ENCODE measurements around the gene RASA4.
"Not testable (repeated sequence)": the region's sequence is repeated elsewhere in the genome, so short reads cannot be mapped to it uniquely, and the experiment has no call there.

DNA sequence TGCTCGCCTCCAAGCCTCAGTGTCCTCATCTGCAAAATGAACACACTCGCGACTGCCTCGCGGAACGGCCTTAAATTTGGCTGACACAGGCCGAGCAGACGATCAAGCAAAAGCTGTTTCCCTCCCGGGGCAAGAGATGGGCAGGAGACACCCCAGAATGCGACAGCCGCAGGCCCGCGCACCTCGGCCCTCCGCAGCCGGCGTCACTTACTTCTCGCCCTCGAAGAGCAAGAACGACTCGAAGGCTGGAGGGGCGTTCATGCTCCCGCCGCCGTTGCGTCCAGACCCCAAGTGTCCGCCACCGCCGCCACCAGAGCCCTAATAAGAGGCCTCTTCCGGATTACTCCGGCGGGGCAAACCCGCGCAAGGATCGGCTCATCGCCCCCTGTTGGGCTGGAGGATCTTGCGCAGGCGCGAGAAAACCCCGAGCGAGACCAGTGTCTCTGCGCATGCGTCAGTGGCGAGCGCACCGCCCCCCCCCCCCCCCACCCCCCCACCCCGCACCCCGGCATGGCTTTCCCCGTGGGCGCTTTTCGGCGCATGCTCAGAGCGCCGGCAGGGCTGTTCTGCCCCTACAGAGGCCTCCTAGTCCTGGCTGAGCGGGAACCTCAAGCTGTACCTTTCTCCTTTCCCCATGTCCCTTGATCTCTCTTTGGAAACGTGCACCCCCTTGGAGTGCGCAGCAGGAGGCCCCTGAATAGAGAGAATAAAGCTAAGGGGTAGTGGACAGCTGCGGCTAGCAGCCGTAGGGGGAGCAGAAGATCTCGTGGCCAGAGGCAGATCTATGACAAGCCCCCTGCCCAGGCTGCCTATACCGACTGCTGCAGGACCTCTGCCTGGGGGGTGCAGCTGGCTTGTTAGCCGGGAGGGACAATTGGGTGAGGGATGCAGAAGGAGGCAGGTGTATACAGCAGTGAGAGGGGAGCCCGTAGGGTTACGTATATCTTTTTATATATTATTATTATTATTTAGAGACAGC is 44.0 kb downstream of the RASA4 start, which contains the start of gene POLR2J3:
- not testable (repeated sequence) for TF ChIP-seq JUND (IDR thresholded peaks at IDR 0.05; ENCODE audit: borderline replicate concordance, low read depth, low read length); JUND (tag; IDR thresholded peaks at IDR 0.05; ENCODE audit: borderline replicate concordance, low read depth, low read length); XRCC5 (IDR thresholded peaks at IDR 0.05; ENCODE audit: low read depth, low read length); KLF16 (IDR thresholded peaks at IDR 0.05); EZH2 (IDR thresholded peaks at IDR 0.05; ENCODE audit: borderline replicate concordance, low read depth, low read length); ADNP (tag; IDR thresholded peaks at IDR 0.05)
- TF ChIP-seq, protein P1, sequence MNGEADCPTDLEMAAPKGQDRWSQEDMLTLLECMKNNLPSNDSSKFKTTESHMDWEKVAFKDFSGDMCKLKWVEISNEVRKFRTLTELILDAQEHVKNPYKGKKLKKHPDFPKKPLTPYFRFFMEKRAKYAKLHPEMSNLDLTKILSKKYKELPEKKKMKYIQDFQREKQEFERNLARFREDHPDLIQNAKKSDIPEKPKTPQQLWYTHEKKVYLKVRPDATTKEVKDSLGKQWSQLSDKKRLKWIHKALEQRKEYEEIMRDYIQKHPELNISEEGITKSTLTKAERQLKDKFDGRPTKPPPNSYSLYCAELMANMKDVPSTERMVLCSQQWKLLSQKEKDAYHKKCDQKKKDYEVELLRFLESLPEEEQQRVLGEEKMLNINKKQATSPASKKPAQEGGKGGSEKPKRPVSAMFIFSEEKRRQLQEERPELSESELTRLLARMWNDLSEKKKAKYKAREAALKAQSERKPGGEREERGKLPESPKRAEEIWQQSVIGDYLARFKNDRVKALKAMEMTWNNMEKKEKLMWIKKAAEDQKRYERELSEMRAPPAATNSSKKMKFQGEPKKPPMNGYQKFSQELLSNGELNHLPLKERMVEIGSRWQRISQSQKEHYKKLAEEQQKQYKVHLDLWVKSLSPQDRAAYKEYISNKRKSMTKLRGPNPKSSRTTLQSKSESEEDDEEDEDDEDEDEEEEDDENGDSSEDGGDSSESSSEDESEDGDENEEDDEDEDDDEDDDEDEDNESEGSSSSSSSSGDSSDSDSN (IDR thresholded peaks at IDR 0.05; ENCODE audit: borderline replicate concordance in 1 of 2, low read depth in 2 of 2, low read length in 2 of 2) = not testable (repeated sequence)
- TF ChIP-seq POLR2A (conservative IDR thresholded peaks at IDR 0.05) = 0 out of 2 replicates have a peak, but pooled peaks have one; percentile 38

Measured in K562 (cell line).